GM18519 (cell line): Measurements from ENCODE around the gene NEDD4L.

Experiments
- ATAC-seq: cut with Tn5 transposase; IDR thresholded peaks from one replicate; pipeline ENCODE4 v1.9.1; 2021; ENCODE audit warnings: mild to moderate bottlenecking, moderate library complexity; ENCODE audit not compliant: unreplicated experiment, low FRiP score

The NEDD4L gene

DNA sequence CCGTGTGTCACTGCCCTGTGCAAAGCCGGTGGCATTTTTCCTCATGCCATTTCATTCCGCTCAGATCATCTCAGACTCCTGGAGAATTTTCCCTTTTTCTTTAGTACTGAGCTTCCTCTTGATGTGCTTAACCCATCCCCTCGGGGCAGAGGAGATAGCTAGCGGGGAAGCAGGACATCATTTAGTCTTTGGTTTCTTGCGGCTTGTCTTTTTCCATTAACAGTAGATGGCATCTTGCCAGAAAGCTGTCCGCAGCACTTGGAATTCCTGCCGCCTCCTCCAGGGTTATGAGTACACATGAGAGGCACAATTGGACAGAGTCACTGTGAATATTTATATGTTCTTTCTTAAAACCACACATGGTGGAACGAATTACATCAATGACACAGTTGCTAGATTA is 358.2 kb downstream of the NEDD4L start:
- no peak for ATAC-seq

- ATAC-seq = no peak
These were observed 359.1 kb downstream of the NEDD4L start for GRCh38 chr18:58402951-58403702.

DNA sequence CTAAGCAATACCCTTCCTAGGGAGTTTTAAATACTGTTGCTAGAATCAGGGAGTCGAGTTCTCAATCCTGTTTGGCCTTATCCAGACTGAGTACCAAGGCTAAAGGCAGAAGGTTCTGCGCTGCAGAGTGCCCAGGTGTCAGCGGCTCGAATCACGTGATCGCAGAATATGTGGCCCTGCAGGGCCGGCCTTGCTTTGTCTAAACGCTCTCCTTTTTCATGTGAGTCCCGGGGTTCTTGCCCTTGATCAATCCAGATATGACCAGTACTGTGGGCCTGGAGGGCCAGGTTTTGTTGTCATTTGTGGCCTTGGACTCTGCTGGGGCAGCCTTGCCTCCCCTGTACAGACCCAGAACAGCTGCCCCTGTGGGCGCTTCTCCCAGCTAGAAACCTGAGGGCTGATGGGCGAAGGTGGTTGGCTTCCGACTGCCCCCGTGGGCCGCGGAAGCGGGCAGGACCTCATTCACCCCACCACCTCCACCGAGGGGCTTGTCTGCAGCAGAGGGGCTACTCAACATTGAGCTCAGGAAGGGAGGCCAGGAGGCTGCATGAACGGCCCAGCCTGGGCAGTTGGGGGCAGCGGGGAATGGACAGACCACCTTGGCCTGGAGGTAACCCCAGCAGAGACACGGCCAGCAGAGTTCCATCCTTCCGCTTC is 359.9 kb downstream of the NEDD4L start:
- no peak for ATAC-seq

- no peak for ATAC-seq
These were observed 361.3 kb downstream of the NEDD4L start for GRCh38 chr18:58405107-58405898.

DNA sequence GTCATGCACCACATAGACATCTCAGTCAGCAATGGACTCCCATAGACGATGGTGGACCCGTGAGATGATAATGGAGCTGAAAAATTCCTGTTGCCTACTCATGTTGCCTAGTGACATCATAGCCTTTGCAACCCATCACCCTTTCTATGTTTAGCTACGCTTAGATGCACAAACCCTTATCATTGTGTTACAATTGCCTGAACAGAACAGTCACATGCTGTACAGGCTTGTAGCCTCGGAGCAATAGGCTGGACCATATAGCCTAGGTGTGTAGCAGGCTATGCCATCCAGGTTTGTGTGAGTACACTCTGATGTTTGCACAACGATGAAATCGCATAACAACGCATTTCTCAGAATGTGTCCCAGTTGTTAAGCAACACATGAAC is 363.2 kb downstream of the NEDD4L start:
- no peak for ATAC-seq

DNA sequence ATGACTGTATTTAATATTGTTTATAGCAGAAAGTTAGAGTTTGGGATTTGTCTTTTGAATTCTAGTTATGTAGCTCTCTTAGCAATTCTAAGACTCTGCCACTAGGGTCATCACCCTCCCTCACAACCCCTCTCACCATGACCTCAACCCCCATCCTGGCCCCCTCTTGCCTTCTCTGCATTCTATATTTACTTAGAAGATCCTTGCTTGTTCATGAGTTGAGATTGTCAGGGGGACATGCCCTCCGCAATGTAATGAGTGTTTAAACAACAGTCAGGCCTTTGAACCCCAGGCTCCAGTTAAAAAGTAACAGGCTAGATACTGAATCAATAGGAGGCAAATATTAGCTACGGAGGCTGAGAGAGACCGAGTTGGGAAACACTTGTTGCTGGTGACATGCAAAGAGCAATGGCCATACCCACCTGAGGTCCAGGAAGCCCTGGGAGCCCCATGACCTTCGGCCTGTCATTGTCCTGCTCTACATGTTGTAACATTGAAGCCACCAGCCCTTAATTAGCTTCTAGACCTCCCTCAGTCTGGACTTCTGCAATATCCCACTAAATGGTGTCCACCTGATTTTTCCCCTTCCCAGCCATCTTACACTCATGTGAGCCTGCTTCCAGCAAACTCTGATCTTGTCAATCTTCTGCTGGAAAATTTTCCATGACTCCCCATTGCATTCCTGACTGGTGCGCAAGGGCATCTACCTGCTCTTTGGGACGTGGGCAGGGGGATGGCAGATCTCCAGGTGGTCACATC is 363.8 kb downstream of the NEDD4L start:
- no peak for ATAC-seq

DNA sequence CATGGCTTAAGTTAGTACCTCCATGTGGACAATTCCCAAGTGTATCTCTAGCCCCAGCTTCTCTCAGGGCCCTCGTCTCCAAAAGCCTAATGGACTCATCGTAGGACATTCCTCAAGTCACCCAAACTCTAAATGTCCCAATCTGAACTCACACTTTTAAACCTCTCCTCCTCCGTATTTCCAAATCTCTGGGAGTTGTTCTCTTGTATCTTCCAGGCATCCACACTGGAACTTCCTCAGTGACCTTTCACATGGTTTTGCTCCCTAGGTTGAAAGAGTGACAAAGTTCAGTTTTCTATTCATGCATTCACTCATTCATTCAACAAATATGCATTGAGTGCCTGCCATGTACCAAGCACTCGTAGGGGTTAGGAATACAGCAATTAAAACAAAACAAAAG is 364.6 kb downstream of the NEDD4L start:
- no peak for ATAC-seq

GRCh38 chr18:58409802-58410445 is 365.9 kb downstream of the NEDD4L start:
- no peak for ATAC-seq

- no peak for ATAC-seq
These were observed 367.3 kb downstream of the NEDD4L start for GRCh38 chr18:58411323-58411722.

DNA sequence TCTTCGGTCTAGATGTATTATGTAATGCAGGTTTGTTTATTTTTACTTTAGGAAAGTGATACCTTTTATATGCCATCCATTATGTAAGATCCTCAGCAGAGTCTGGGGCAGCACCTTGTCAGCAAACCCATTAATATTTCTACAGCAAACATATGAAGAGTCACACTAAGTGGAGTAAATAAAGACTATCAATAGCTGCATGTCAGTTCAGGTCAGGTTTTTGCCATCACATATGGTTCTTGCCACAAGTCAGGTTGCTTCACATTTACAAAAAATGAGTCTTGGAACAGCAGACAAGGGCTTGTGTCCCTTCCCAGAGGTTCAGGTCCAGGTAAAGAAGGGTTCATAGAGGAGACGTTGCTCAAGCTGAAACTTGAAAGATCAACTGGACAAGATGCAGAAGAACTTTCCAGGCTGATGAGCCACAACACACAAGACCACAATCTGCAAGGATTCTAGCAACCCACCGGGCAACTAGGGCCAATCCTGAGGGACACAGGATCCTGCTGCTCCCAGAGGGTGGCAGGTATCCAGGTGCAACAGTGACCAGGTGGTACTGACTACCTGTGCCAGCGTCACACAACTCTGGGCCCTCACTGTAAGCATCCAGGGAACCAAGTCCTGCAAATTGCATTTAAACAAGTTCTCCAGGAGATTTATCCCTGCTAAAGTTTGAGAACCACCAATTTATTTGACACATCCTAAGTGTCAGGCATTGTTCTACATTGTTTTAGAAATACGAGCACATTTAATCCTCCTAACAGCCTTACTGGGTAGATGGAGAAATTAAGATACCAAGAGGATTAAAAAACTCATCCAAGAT is 369.0 kb downstream of the NEDD4L start:
- no peak for ATAC-seq

GRCh38 chr18:58413667-58414628 is 369.9 kb downstream of the NEDD4L start:
- no peak for ATAC-seq

- no peak for ATAC-seq
These were observed 372.1 kb downstream of the NEDD4L start for GRCh38 chr18:58416014-58416703.

DNA sequence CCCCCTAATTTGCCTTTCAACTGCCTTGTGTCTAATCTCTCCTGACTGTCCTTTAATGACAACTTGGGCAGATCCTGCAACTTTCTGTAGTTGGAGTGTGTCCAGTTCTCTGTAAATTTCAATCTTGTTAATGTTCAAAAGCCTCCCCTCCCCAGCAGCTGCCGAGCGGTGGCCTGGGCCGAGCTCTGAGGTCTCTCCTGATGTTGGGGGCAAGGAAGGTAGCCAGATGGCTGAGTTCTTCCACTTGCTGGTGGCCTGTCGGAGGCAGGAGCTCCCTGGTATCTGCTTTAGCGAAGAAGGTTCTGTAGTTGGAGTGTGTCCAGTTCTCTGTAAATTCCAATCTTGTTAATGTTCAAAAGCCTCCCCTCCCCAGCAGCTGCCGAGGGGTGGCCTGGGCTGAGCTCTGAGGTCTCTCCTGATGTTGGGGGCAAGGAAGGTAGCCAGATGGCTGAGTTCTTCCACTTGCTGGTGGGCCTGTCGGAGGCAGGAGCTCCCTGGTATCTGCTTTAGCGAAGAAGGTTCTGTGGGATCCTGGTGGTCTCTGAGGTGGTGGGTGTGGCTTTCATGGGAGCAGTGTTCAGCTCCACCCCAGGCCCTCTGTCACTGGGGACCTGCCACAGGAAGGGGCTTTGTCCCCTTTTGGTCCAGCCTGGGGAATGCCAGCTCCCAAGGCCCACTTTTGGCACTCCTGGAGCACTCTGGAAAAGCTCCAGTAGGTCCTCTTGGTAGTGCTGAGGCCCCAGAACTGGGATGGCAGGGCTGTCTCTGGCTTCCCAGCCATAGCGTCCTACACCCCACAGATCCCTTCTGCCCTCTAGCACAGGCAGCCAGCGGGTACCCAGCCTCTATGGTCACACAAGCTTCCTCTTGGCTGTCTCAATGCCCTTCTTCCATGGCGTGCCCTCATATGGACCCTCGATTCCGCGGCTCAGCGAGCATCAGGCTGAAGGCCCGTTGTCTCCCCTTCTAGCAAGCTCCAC is 373.0 kb downstream of the NEDD4L start:
- no peak for ATAC-seq

DNA sequence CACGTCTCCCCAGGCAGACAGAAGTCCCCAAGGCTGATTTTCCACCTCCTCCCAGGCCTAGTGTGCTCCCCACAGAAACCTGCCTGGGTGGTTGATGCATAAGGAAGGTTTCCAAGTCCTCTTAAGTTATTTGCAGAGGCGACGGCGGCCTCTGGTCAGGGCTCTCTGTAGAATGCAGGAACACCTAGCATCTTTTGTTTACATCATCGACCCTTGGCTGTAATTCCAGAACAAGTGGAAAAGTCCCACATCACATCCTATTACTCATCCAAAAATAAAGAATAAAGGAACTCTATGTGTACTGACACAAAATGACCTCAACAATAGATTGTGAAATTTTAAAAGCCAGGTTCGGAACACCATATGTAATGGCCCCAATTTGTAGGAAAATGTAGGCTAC is 373.7 kb downstream of the NEDD4L start:
- no peak for ATAC-seq

DNA sequence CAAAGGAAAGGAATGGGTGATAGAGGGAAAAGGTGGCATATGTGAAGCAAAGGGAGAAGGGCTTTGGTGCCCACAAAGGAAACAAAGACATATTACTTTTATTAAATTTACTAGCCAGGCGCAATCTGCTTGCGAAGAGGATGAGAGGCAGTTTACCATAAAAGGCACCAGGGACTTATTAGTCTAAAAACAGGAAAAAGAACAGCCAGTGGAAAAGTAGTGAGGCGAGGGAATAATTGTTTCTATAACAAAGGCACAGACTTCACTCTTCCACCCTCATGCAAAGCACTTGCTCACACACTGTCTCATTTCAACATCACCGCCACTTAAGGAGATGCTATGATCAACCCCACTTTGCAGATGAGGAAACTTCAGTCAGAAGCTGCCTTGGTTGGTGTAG is 374.3 kb downstream of the NEDD4L start:
- no peak for ATAC-seq

DNA sequence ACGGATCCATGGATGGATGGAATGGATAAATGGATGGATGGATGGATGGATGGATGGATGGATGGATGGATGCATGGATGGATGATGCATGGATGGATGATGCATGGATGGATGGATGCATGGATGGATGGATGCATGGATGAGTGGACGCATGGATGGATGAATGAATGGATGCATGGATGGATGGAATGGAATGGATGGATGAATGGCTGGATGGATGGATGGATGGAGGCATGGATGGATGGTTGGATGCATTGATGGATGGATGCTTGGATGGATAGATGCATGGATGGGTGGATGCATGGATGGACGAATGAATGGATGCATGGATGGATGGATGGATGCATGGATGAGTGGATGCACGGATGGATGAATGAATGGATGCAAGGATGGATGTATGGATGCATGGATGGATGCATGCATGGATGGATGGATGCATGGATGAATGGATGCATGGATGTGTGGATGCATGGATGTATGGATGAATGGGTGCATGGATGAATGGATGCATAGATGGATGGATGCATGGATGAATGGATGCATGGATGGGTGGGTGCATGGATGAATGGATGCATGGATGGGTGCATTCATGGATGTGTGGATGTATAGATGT is 375.7 kb downstream of the NEDD4L start:
- ATAC-seq = no peak
